Measurements from ENCODE around the gene CLCN7. TPM values are rescaled to one million over a fixed set of nuclear protein-coding genes. Genes with fewer than 3 reads are reported as not detected.

Gene CLCN7
- total and polyA plus RNA-seq, 2 experiments from 2014 or later: 17.4 to 53.8 TPM

- Mint-ChIP-seq H3K9me3 (no peaks in the 10 kb centered on the region), H3K36me3 (ENCODE audit: low read depth) (peaks cover 12% of the 10 kb centered on the region), H3K27ac (no peak overlapping the region), H3K27me3 (ENCODE audit: insufficient read depth, low read depth, poor library complexity) (peaks cover 9% of the 10 kb centered on the region), H3K4me3 (no peak overlapping the region), H3K4me1 (no peaks in the 10 kb centered on the region)
- Histone ChIP-seq H3K9me2 (ENCODE audit: insufficient read depth) (no peaks in the 10 kb centered on the region), H3K27ac (ENCODE audit: low read depth) (no peak overlapping the region), H3F3A (replicated peaks; ENCODE audit: low read depth) (no peaks in the 10 kb centered on the region), H4K20me1 (replicated peaks; ENCODE audit: insufficient read depth) (no peaks in the 10 kb centered on the region), H2AFZ (no peak overlapping the region), H3K79me2 (replicated peaks; ENCODE audit: insufficient read depth) (no peaks in the 10 kb centered on the region), H3K27me3 (ENCODE audit: insufficient read depth) (no peaks in the 10 kb centered on the region), H3K36me3 (ENCODE audit: insufficient read depth) (no peaks in the 10 kb centered on the region), H3K4me2 (no peak overlapping the region), H3K4me1 (ENCODE audit: insufficient read depth) (no peaks in the 10 kb centered on the region), H3K4me3 (no peak overlapping the region)
- DNase-seq (ENCODE audit: low spot score) (no peak), ATAC-seq (no peak)
- TF ChIP-seq STAT1 (IDR thresholded peaks at IDR 0.05; ENCODE audit: unreplicated experiment): no peak
- TF ChIP-seq NANOG (IDR thresholded peaks at IDR 0.05; ENCODE audit: borderline replicate concordance): no peak
- TF ChIP-seq ZNF331 (CRISPR knock-in tag; IDR thresholded peaks at IDR 0.05; ENCODE audit: low read depth): no peak
- TF ChIP-seq EZH2phosphoT487 (IDR thresholded peaks at IDR 0.05; ENCODE audit: unreplicated experiment): no peak
- no peak for TF ChIP-seq CREB1 (CRISPR knock-in tag; IDR thresholded peaks at IDR 0.05; ENCODE audit: low read depth)
- no peak for TF ChIP-seq ZNF462 (CRISPR knock-in tag; IDR thresholded peaks at IDR 0.05)
- TF ChIP-seq ETS1 (IDR thresholded peaks at IDR 0.05): no peak
- TF ChIP-seq JUNB (IDR thresholded peaks at IDR 0.05; ENCODE audit: unreplicated experiment): no peak
- TF ChIP-seq POLR2AphosphoS5 (IDR thresholded peaks at IDR 0.05; ENCODE audit: low read depth): no peak
- TF ChIP-seq CTCF (conservative IDR thresholded peaks at IDR 0.05; ENCODE audit: low read depth in 2 of 2): no peak
- TF ChIP-seq, protein P1, sequence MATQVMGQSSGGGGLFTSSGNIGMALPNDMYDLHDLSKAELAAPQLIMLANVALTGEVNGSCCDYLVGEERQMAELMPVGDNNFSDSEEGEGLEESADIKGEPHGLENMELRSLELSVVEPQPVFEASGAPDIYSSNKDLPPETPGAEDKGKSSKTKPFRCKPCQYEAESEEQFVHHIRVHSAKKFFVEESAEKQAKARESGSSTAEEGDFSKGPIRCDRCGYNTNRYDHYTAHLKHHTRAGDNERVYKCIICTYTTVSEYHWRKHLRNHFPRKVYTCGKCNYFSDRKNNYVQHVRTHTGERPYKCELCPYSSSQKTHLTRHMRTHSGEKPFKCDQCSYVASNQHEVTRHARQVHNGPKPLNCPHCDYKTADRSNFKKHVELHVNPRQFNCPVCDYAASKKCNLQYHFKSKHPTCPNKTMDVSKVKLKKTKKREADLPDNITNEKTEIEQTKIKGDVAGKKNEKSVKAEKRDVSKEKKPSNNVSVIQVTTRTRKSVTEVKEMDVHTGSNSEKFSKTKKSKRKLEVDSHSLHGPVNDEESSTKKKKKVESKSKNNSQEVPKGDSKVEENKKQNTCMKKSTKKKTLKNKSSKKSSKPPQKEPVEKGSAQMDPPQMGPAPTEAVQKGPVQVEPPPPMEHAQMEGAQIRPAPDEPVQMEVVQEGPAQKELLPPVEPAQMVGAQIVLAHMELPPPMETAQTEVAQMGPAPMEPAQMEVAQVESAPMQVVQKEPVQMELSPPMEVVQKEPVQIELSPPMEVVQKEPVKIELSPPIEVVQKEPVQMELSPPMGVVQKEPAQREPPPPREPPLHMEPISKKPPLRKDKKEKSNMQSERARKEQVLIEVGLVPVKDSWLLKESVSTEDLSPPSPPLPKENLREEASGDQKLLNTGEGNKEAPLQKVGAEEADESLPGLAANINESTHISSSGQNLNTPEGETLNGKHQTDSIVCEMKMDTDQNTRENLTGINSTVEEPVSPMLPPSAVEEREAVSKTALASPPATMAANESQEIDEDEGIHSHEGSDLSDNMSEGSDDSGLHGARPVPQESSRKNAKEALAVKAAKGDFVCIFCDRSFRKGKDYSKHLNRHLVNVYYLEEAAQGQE (IDR thresholded peaks at IDR 0.05; ENCODE audit: unreplicated experiment): no peak
- TF ChIP-seq EZH2 (IDR thresholded peaks at IDR 0.05; ENCODE audit: low read depth, unreplicated experiment): no peak
- no peak for TF ChIP-seq ZNF114 (CRISPR knock-in tag; IDR thresholded peaks at IDR 0.05)
These were observed 22.3 kb downstream of the CLCN7 start for GRCh38 chr16:1452530-1452929.

Measured in GM23338 (cell line).